Sigmoid colon (tissue), 7 donors: Measurements from ENCODE around the gene GALNT18. TPM values are rescaled to one million over a fixed set of nuclear protein-coding genes. Genes with fewer than 3 reads are reported as not detected.

Source experiments
- DNase-seq: peaks from one replicate; pipeline ENCODE4 v3.0.0-alpha.2; 2019
- H3K27ac ChIP-seq, 4 donors: fragments of 200-600 bp; sonication (generic); one replicate each; pipeline ENCODE4 v1.5.1; 2016 to 2019; ENCODE audit warnings: mild to moderate bottlenecking in 1 of 4
- H3K27me3 ChIP-seq, 3 donors: fragments of 200-600 bp; sonication (generic); one replicate each; pipeline ENCODE4 v1.5.1; 2019; ENCODE audit warnings: mild to moderate bottlenecking in 1 of 3
- H3K36me3 ChIP-seq, 4 donors: fragments of 200-600 bp; sonication (generic); one replicate each; pipeline ENCODE4 v1.5.1; 2016 to 2019
- H3K4me1 ChIP-seq, 4 donors: fragments of 200-600 bp; sonication (generic); one replicate each; pipeline ENCODE4 v1.5.1; 2017 to 2019
- H3K4me3 ChIP-seq, 4 donors: fragments of 200-600 bp; sonication (generic); one replicate each; pipeline ENCODE4 v1.5.1; 2017 to 2019; ENCODE audit warnings: mild to moderate bottlenecking in 2 of 4, moderate library complexity in 1 of 4
- H3K9me3 ChIP-seq, 4 donors: fragments of 200-600 bp in 3 of 4; sonication (generic) in 3 of 4; one replicate each; pipeline versions ENCODE4 v1.5.1 to v1.6.1; 2013 to 2019
- CTCF ChIP-seq, 4 experiments: fragments of 450-650 bp in 3 of 4; fragments of 200-600 bp in 1 of 4; IDR thresholded peaks; one replicate each; pipeline ENCODE4 v1.5.1; 2016 to 2019; ENCODE audit warnings: antibody characterized with exemption in 4 of 4, mild to moderate bottlenecking in 3 of 4, moderate library complexity in 2 of 4
- EP300 ChIP-seq, 4 donors: sonication (generic); formaldehyde crosslinking; IDR thresholded peaks; one replicate each; pipeline ENCODE4 v1.6.1; 2017; ENCODE audit warnings: antibody characterized with exemption in 4 of 4
- POLR2A ChIP-seq, 2 donors: fragments of 450-650 bp; IDR thresholded peaks; one replicate each; pipeline ENCODE4 v1.6.1; 2016; ENCODE audit warnings: antibody characterized with exemption in 2 of 2, mild to moderate bottlenecking in 2 of 2, moderate library complexity in 2 of 2
- POLR2AphosphoS5 ChIP-seq, 4 donors: sonication (generic); formaldehyde crosslinking; IDR thresholded peaks; one replicate each; pipeline ENCODE4 v1.6.1; 2017; ENCODE audit warnings: antibody characterized with exemption in 4 of 4
- WGBS, 2 donors: extraction: QIAGEN DNeasy Blood & Tissue Kit; methylation state at CpG; one replicate each; pipeline ENCODE4 v1.1.7; 2013; 5-methylcytosine and 5-hydroxymethylcytosine counted together
- intact Hi-C: fragments of 100-400 bp; cut with DNase I; formaldehyde crosslinking; loops from one replicate; pipeline ENCODE4 v1.15.1; 2023
- polyA plus RNA-seq, 3 donors: library from polyadenylated mRNA; stranded (reverse); fragments of 200-250 nt; gene quantifications; one replicate each; pipeline ENCODE4 v1.2.3, GENCODE V29; 2013
- total RNA-seq, 4 donors: library from RNA; depleted of rRNA; stranded (reverse); fragments of >200 nt; gene quantifications; one replicate each; pipeline ENCODE4 v1.1.0, GENCODE V29; 2016
- donor health status: healthy with polysubstance abuse.
- donor health status: Bipolar disorder and iron deficiency.
- donor health status: healthy.

Gene GALNT18
- total and polyA plus RNA-seq, 7 donors, result 0.92 to 48.6 (median 34.9) TPM

DNA sequence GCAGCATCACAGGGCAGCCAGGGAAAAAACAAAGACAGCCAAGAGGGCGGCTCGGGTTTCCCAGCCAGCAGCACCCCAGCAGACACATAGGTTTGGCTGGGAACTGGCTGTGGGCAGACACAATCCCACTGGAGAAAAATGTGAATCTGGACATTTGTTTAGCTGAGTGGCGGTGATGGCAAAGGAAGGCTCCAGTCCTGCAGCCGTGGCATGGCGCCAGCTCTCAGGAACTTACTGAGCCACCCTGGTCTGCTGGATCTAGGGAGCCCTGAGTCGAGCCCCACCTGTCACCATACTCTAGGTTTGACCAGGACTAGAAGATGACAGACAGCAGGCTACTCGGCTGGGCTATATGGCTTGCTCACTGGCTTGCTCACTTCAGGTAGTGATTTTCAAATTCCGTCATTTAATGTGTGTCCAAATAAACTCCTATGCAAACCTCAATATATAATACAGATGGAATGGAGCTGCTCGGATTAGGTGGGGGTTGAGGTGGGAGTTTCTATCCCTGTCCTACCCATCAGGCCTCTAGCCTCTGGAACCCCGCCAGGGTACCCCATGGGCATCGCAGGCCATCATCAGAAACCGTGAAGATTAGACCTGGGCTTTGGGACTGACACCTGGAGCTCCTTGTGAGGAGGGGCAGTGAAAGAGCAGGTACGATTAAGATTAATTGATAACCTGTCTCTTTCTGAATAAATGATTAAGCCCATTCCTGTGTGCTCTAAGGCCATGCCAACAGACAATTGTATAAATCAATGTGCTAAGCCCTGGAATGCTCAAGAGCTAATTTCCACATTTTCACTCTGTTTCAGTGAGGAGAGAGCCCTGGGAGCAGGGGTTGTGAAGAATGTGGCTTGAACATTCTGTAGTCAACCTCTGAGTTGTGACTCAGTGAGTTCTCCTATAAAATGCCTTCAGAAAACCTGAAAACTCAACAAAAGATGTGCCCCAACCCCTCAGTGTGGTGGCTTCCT is 42.5 kb downstream of the GALNT18 start:
- WGBS, 2 donors, result 89 to 90% methylated on average over 13 of the region's 13 CpGs
- Histone ChIP-seq H3K9me3 (no peaks in the 10 kb centered on the region), H3K36me3 (no peaks in the 10 kb centered on the region), H3K27ac (peak overlapping the region in 3 of 4 donors; percentile 5 to 76 (median 66)), H3K27me3 (no peaks in the 10 kb centered on the region), H3K4me3 (no peak overlapping the region), H3K4me1 (peaks cover 0 to 87% (median 71%) of the 10 kb centered on the region in 4 donors)
- no peak for DNase-seq
- TF ChIP-seq CTCF (IDR thresholded peaks at IDR 0.05), result no peak
- intact Hi-C loops, result no loop called here

- no peaks in the 10 kb centered on the region for H3K27me3 ChIP-seq
- TF ChIP-seq POLR2A (IDR thresholded peaks at IDR 0.05), result no peak
- TF ChIP-seq CTCF (IDR thresholded peaks at IDR 0.05), result no peak
- no peak for TF ChIP-seq POLR2AphosphoS5 (IDR thresholded peaks at IDR 0.05)
- no peak for TF ChIP-seq EP300 (IDR thresholded peaks at IDR 0.05)
- intact Hi-C loops, result no loop called here
- H3K9me3 ChIP-seq, result no peaks in the 10 kb centered on the region
- peak overlapping the region in 3 of 4 donors; percentile 5 to 76 (median 66) for H3K27ac ChIP-seq
- no peak for DNase-seq
- H3K4me1 ChIP-seq, result peaks cover 0 to 84% (median 66%) of the 10 kb centered on the region in 4 donors
- 83 to 89% methylated on average over 15 of the region's 15 CpGs for WGBS, 2 donors
- no peak overlapping the region for H3K4me3 ChIP-seq
- no peaks in the 10 kb centered on the region for H3K36me3 ChIP-seq
These were observed 43.6 kb downstream of the GALNT18 start for GRCh38 chr11:11577932-11578911.

- WGBS, 2 donors, result 80 to 82% methylated on average over 8 of the region's 8 CpGs
- Histone ChIP-seq H3K36me3 (no peaks in the 10 kb centered on the region), H3K4me3 (no peak overlapping the region), H3K27ac (peak overlapping the region in 1 of 4 donors; percentile 76), H3K27me3 (no peaks in the 10 kb centered on the region), H3K9me3 (no peaks in the 10 kb centered on the region), H3K4me1 (peaks cover 0 to 84% (median 63%) of the 10 kb centered on the region in 4 donors)
- intact Hi-C loops, result no loop called here
- TF ChIP-seq EP300 (IDR thresholded peaks at IDR 0.05), result no peak
- TF ChIP-seq CTCF (IDR thresholded peaks at IDR 0.05), result no peak
- TF ChIP-seq POLR2AphosphoS5 (IDR thresholded peaks at IDR 0.05), result no peak
- TF ChIP-seq POLR2A (IDR thresholded peaks at IDR 0.05), result no peak
- no peak for DNase-seq
These were observed 44.5 kb downstream of the GALNT18 start for GRCh38 chr11:11577251-11577855.
